ENCODE data around the gene DSTN.

DNA sequence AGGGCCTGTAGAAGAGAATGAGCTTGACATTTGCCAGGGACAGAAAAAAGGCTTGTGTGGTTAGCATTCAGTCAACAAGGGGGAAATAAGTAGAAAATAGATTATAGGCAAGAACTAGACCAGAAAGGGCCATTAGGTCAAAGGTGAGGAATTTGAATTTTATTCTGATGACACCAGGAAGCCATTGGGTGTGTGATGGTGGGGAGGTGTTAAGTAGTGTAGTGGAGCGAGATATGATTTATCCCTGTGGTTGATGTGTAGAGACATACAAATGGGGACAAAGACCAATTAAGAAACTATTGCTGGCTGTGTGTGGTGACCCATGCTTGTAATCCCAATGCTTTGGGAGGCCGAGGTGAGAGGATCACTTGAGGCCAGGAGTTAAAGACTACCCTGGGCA, 11.0 kb downstream of the DSTN start:
- TF ChIP-seq POLR2A (IDR thresholded peaks at IDR 0.05; ENCODE audit: low read depth, low read length) (no peak), TAF1 (IDR thresholded peaks at IDR 0.05; ENCODE audit: borderline replicate concordance, low read depth, low read length) (no peak), POLR2AphosphoS5 (IDR thresholded peaks at IDR 0.05; ENCODE audit: low read depth, low read length) (no peak)
